HL-60 (cell line): ENCODE data around the gene KAZN.

Experiments
- DNase-seq, 2 experiments: peaks; one replicate each; pipeline ENCODE4 v3.0.0-alpha.2; 2010 to 2020; ENCODE audit warnings: low read depth in 1 of 2, low spot score in 1 of 2
- H3K27ac ChIP-seq: fragments of 250-450 bp; sonication (Bioruptor Pico); replicated peaks from 2 replicates; pipeline ENCODE4 v1.5.1; 2020; ENCODE audit warnings: mild to moderate bottlenecking, moderate library complexity
- H3K27me3 ChIP-seq: fragments of 250-450 bp; sonication (Bioruptor Pico); 2 replicates; pipeline ENCODE4 v1.5.1; 2021; ENCODE audit warnings: mild to moderate bottlenecking, moderate library complexity; ENCODE audit not compliant: insufficient read depth, poor library complexity, severe bottlenecking
- H3K4me3 ChIP-seq: replicated peaks from 2 replicates; pipeline ENCODE4 v1.5.1; 2011; ENCODE audit warnings: mild to moderate bottlenecking, control low read depth, low read length; ENCODE audit not compliant: insufficient read depth
- CTCF ChIP-seq: IDR thresholded peaks from one replicate; pipeline ENCODE4 v1.5.1; 2011; ENCODE audit warnings: low read length, control low read depth, inconsistent platforms; ENCODE audit not compliant: insufficient read depth
- GABPA ChIP-seq: IDR thresholded peaks from 2 replicates; pipeline ENCODE4 v1.6.1; 2012; ENCODE audit warnings: low read depth
- POLR2AphosphoS5 ChIP-seq: IDR thresholded peaks from 2 replicates; pipeline ENCODE4 v1.6.1; 2012; ENCODE audit warnings: low read depth
- REST ChIP-seq: IDR thresholded peaks from 2 replicates; pipeline ENCODE4 v1.6.1; 2012; ENCODE audit warnings: low read depth; ENCODE audit not compliant: insufficient replicate concordance
- SPI1 ChIP-seq: IDR thresholded peaks from 2 replicates; pipeline ENCODE4 v1.6.1; 2012; ENCODE audit warnings: low read depth, mild to moderate bottlenecking, borderline replicate concordance

KAZN gene

DNA sequence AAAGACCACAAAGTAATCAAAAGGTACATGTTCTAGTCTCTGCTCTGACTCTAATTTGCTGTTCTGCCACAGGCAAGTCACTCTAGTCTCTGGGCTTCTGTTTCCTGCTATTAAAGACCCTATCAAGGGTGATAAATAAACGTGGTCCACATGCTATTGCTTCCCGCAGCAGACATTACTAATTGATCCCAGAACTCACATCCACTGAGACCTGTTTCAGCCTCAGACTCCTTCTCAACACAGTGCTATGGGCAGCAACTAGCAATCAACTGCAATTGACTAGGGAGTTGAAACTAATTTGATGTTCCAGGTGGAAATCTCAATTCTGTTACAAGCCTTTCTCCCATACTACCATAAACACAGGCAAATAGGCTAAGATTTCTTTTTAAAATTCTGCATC lies 150.5 kb downstream of the KAZN start:
- DNase-seq, result no peak
- Histone ChIP-seq H3K27ac (no peak overlapping the region), H3K4me3 (no peak overlapping the region), H3K27me3 (no peaks in the 10 kb centered on the region)
- no peak for TF ChIP-seq POLR2AphosphoS5
- TF ChIP-seq CTCF, result no peak
- no peak for TF ChIP-seq SPI1
- no peak for TF ChIP-seq GABPA
- TF ChIP-seq REST, result no peak

GRCh38 chr1:14750490-14750889 lies 152.0 kb downstream of the KAZN start:
- TF ChIP-seq REST, result no peak
- no peak for TF ChIP-seq POLR2AphosphoS5
- no peak for TF ChIP-seq GABPA
- no peak for TF ChIP-seq CTCF
- no peak for TF ChIP-seq SPI1
- DNase-seq, result no peak
- H3K4me3 ChIP-seq, result no peak overlapping the region
- H3K27ac ChIP-seq, result no peak overlapping the region
- H3K27me3 ChIP-seq, result no peaks in the 10 kb centered on the region

DNA sequence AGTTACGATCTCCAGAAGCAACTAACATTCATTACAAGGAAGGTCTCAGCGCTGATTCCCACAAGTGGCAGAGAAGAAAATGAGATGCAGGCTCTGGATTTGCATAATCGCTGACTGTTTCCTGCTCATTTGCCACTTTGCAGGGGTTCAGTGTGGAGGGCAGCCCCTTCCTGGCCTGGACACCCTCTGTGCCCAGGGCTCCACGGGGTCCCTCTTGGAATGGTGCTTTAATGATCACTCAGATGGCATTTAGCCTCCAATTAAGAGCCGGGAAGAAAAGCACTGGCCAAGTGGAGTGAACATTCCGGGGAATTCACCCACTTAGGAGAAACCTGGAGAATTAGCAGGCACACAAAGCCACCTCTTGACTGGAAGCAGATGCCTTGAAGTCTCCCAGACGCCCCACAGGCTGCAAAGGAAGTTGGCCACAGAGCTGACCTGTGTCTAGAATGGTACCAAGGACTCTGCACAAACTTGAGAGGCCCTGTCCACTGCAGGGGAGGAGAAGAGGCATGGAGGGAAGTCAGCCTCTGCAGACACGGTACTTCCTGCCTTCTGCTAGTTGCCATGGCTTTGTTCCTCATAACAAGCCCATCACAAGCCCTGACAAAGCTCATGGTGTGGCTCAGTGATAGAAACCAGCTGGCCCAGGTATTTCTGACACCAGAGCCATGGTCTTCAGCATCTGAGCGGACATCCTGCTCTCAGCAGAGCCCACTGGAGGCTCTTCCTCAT lies 157.2 kb downstream of the KAZN start:
- no peak overlapping the region for H3K27ac ChIP-seq
- TF ChIP-seq GABPA (no peak), SPI1 (no peak), POLR2AphosphoS5 (no peak), CTCF (no peak), REST (no peak)
- H3K27me3 ChIP-seq, result no peaks in the 10 kb centered on the region
- DNase-seq, result no peak
- no peak overlapping the region for H3K4me3 ChIP-seq
